Body of pancreas (tissue), 4 donors: ENCODE data around the gene SMIM1. TPM values are rescaled to one million over a fixed set of nuclear protein-coding genes. Genes with fewer than 3 reads are reported as not detected.

Experiments used
- ATAC-seq: fragments of 150-250 bp; one replicate; pipeline ENCODE4 v1.9.1; 2016
- DNase-seq, 4 donors: peaks; one replicate each; pipeline ENCODE4 v3.0.0-alpha.2; 2019
- H3K27ac ChIP-seq, 4 donors: fragments of 200-600 bp; sonication (generic); 1 replicate in 3 of 4; 2 replicates in 1 of 4; pipeline versions ENCODE4 v1.5.1 to v1.6.1; 2016 to 2019; ENCODE audit warnings: mild to moderate bottlenecking in 1 of 4, mixed read lengths in 1 of 4, moderate library complexity in 1 of 4
- H3K27me3 ChIP-seq, 2 donors: fragments of 200-600 bp; sonication (generic); one replicate each; pipeline ENCODE4 v1.6.0; 2016; ENCODE audit warnings: mild to moderate bottlenecking in 1 of 2
- H3K36me3 ChIP-seq, 2 donors: fragments of 200-600 bp; sonication (generic); replicated peaks in 1 of 2; 2 replicates each; pipeline ENCODE4 v1.5.1; 2016; ENCODE audit warnings: low read depth in 2 of 2; ENCODE audit not compliant: insufficient read depth in 1 of 2
- H3K4me1 ChIP-seq: fragments of 200-600 bp; sonication (generic); one replicate; pipeline ENCODE4 v1.6.0; 2016
- H3K4me3 ChIP-seq, 2 donors: fragments of 200-600 bp; sonication (generic); 1 replicate in 1 of 2; 2 replicates in 1 of 2; pipeline ENCODE4 v1.5.1; 2016 to 2019
- H3K9me3 ChIP-seq, 3 donors: fragments of 200-600 bp; sonication (generic); 1 replicate in 2 of 3; 2 replicates in 1 of 3; pipeline ENCODE4 v1.5.1; 2016
- POLR2A ChIP-seq, 3 donors: fragments of 450-650 bp; IDR thresholded peaks; one replicate each; pipeline ENCODE4 v1.6.1; 2016; ENCODE audit warnings: antibody characterized with exemption in 3 of 3, mild to moderate bottlenecking in 2 of 3
- WGBS, 2 donors: methylation state at CpG; one replicate each; pipeline ENCODE4 v1.1.5; 2017; 5-methylcytosine and 5-hydroxymethylcytosine counted together
- intact Hi-C: fragments of 100-400 bp; cut with DNase I; formaldehyde crosslinking; loops from one replicate; pipeline ENCODE4 v1.15.1; 2023
- total RNA-seq, 2 donors: library from RNA; depleted of rRNA; stranded (reverse); fragments of >200 nt; gene quantifications; one replicate each; pipeline ENCODE4 v1.1.0, GENCODE V29; 2016
- TF ChIP-seq, protein P1 (sequence below), 7 experiments: fragments of 450-650 bp in 4 of 7; fragments of 200-600 bp in 3 of 7; sonication (generic) in 3 of 7; IDR thresholded peaks; one replicate each; pipeline ENCODE4 v1.5.1; 2016 to 2019; ENCODE audit warnings: antibody characterized with exemption in 7 of 7

SMIM1 gene
- total RNA-seq, 2 donors from 2014 or later = 5.2 TPM; not detected in 1

DNA sequence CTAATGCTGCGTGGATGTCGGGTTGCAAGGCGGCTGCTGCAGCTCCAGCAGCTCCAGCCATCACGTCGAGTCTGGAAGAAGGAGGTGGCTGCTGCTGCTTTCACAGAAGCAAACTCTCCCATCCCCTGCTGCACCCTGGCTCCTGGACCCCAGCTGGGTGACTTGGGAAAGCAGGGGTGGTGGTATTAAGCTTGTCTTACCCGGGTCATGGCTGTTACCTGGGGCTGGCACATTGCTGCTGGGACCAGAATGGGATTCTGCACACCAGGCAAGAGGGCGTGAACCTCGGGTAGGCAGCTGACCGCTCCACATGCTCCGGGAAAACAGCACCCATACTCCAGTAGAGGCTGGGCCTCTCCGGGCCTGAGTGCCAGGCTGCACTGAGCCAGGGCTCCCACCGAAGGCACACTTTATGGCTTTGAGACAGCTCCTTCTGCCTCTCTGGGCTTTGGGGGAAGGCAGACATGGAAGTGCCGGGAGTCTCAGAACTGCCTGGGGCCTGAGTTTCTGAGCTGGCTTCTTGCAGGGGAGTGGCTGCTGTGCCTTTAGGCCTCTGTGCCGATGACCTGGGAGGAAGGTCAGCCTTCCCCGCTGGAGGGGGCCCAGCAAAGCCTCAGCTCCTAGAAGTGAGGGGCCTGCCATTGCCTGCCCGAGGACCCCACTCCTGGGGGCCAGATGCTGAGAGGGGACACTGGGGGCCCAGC lies 1.2 kb downstream of the SMIM1 start:
- DNase-seq = no peak
- WGBS, 2 donors = 49 to 67% methylated on average over 8 to 15 of the region's 16 CpGs
- ATAC-seq = no peak
- Histone ChIP-seq H3K27me3 (no peaks in the 10 kb centered on the region), H3K4me3 (no peak overlapping the region), H3K27ac (peak overlapping the region in 2 of 4 donors; percentile 53 to 68), H3K9me3 (no peaks in the 10 kb centered on the region), H3K4me1 (peaks cover 51% of the 10 kb centered on the region), H3K36me3 (no peaks in the 10 kb centered on the region)
- TF ChIP-seq, protein P1, sequence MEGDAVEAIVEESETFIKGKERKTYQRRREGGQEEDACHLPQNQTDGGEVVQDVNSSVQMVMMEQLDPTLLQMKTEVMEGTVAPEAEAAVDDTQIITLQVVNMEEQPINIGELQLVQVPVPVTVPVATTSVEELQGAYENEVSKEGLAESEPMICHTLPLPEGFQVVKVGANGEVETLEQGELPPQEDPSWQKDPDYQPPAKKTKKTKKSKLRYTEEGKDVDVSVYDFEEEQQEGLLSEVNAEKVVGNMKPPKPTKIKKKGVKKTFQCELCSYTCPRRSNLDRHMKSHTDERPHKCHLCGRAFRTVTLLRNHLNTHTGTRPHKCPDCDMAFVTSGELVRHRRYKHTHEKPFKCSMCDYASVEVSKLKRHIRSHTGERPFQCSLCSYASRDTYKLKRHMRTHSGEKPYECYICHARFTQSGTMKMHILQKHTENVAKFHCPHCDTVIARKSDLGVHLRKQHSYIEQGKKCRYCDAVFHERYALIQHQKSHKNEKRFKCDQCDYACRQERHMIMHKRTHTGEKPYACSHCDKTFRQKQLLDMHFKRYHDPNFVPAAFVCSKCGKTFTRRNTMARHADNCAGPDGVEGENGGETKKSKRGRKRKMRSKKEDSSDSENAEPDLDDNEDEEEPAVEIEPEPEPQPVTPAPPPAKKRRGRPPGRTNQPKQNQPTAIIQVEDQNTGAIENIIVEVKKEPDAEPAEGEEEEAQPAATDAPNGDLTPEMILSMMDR (IDR thresholded peaks at IDR 0.05) = no peak
- TF ChIP-seq POLR2A (IDR thresholded peaks at IDR 0.05) = no peak
- intact Hi-C loops = no loop called here

DNA sequence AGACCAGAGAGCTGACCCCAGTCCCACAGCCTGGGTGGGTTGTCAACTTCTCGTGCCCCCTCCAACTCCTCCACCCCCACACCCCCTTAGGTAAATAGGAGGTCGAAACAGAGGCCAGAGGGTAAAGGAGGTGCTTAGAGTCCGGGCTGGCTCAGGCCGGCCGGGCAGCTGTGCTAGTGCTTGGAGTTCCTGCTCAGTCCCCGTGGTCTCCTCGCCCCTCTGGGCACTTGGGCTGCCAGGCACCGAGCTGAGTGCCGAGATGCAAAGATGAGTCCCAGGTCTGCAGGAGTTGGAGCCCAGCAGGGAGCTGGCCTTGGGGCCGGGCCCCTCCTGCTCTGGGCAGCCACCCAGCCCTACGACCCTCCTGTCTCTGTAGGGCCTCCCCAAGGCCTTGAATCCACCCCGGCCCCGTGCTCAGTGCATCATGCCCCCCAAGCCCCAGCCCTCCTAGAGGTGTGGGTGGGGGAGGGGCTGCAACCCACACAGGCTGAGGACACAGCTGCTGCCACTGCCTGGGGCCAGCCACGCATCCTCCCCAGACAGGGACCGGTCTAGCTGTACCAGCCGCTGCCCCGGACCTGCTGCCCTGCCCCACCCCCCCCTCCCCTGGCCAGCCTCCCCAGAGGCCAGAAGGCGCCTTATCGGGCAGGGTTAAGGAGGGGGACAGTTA lies 1.9 kb downstream of the SMIM1 start:
- TF ChIP-seq, protein P1 (IDR thresholded peaks at IDR 0.05) = no peak
- TF ChIP-seq POLR2A (IDR thresholded peaks at IDR 0.05) = no peak
- H3K27ac ChIP-seq = no peak overlapping the region
- no peak for DNase-seq
- H3K27me3 ChIP-seq = no peaks in the 10 kb centered on the region
- H3K4me1 ChIP-seq = peaks cover 53% of the 10 kb centered on the region
- peaks cover 0 to 2% of the 10 kb centered on the region in 2 donors for H3K36me3 ChIP-seq
- intact Hi-C loops = no loop called here
- H3K9me3 ChIP-seq = no peaks in the 10 kb centered on the region
- 69% methylated on average over 19 of the region's 19 CpGs; no CpG with 5 or more reads in 1 of the 2 donors for WGBS, 2 donors
- no peak overlapping the region for H3K4me3 ChIP-seq
- ATAC-seq = no peak

DNA sequence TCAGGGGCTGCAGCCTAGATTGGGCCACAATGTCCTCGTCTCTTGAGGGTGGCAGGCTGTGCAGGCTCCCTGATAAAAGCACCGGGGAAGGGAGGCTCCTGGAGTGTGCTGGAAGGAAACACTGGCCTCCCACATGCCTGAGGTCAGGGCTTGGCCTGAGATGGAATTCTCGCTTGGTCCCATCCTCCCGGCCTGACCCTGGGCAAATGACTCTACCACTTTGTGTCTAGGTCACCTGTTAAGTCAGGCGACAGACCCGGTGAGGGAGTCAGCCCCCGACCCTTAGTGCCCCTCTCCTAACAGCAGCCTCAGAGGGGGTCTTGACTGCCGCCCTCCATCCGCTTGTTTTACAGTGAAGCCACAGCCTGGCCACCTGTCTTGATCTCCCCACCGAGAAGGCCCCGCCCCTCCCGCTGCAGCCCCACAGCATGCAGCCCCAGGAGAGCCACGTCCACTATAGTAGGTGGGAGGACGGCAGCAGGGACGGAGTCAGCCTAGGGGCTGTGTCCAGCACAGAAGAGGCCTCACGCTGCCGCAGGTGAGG lies 2.5 kb downstream of the SMIM1 start:
- Histone ChIP-seq H3K27me3 (no peaks in the 10 kb centered on the region), H3K27ac (no peak overlapping the region), H3K4me3 (no peak overlapping the region), H3K36me3 (peaks cover 0 to 9% of the 10 kb centered on the region in 2 donors), H3K9me3 (no peaks in the 10 kb centered on the region), H3K4me1 (peaks cover 53% of the 10 kb centered on the region)
- no peak for DNase-seq
- 62 to 80% methylated on average over 4 to 17 of the region's 17 CpGs for WGBS, 2 donors
- TF ChIP-seq, protein P1 (IDR thresholded peaks at IDR 0.05) = no peak
- TF ChIP-seq POLR2A (IDR thresholded peaks at IDR 0.05) = no peak
- intact Hi-C loops = no loop called here
- no peak for ATAC-seq

DNA sequence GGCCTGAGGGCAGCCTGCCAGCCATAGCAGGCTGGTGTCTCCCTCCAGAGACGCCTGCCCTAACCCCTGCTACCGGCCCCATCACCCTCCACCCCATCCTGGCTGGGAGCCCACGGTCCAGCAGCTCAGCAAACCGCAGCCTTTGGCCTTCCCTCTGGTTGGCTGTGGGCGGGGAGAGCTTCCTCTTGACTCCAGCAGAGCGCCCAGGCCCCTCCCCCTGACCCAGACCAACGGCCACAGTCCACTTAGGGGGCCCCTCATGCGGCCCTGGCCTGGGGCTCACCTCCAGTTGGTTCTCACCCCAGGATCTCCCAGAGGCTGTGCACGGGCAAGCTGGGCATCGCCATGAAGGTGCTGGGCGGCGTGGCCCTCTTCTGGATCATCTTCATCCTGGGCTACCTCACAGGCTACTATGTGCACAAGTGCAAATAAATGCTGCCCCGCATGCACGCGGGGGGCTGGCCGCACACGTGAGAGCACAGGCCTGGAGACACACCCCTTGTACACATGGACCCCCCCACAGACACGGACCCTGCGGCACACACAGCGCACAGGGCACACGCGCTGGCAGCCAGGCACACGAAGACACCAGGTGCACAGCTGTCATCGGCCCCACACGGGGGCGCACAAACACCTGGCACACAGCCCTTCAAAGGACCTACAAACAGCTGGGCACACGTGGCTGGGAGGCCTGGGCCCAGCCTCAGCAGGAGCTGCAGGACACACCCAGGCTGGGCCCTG lies 3.1 kb downstream of the SMIM1 start:
- DNase-seq (peak; percentile 53 to 76 (median 64)), ATAC-seq (no peak)
- 30 to 37% methylated on average over 4 to 25 of the region's 27 CpGs for WGBS, 2 donors
- H3K27me3 ChIP-seq = no peaks in the 10 kb centered on the region
- H3K4me1 ChIP-seq = peaks cover 53% of the 10 kb centered on the region
- H3K9me3 ChIP-seq = no peaks in the 10 kb centered on the region
- H3K4me3 ChIP-seq = no peak overlapping the region
- intact Hi-C loops = no loop called here
- TF ChIP-seq, protein P1 (IDR thresholded peaks at IDR 0.05) = peak in 5 of 7 experiments; percentile 13 to 47 (median 27)
- TF ChIP-seq POLR2A (IDR thresholded peaks at IDR 0.05) = no peak
- H3K27ac ChIP-seq = no peak overlapping the region
- peaks cover 0 to 12% of the 10 kb centered on the region in 2 donors for H3K36me3 ChIP-seq
